H1 (cell line): Measurements from ENCODE around the gene DVL1. TPM values are rescaled to one million over a fixed set of nuclear protein-coding genes. Genes with fewer than 3 reads are reported as not detected.

Source experiments
- CTCF ChIA-PET: fragments of 300-600 bp; sonication (Branson Sonifier 250); formaldehyde crosslinking; loops from one replicate; lab custom pipeline; 2021; ENCODE audit not compliant: partially characterized antibody; lab: Charles Lee
- POLR2A ChIA-PET: fragments of 300-600 bp; sonication (Branson Sonifier 250); formaldehyde crosslinking; loops from one replicate; lab custom pipeline; 2021; ENCODE audit warnings: inconsistent platforms; ENCODE audit not compliant: partially characterized antibody; lab: Charles Lee
- DNase-seq, 2 experiments: peaks; one replicate each; pipeline versions ENCODE4 v3.0.0 to v3.0.0-alpha.2; 2010 to 2022; ENCODE audit warnings: low spot score in 2 of 2, low read depth in 1 of 2, mixed read lengths in 1 of 2
- FAIRE-seq: peaks from 2 replicates; lab custom pipeline; 2011; peaks lifted over from hg19 to GRCh38; lab: Jason Lieb, UNC
- H2AFZ ChIP-seq: 2 replicates; pipeline ENCODE4 v1.8.1; 2012; ENCODE audit warnings: low read length, inconsistent platforms
- H2AK5ac ChIP-seq: 2 replicates; pipeline ENCODE4 v1.6.1; 2013; ENCODE audit warnings: low read depth, low read length
- H2BK120ac ChIP-seq: replicated peaks from 2 replicates; pipeline ENCODE3; 2013; ENCODE audit warnings: low read depth, low read length, inconsistent platforms
- H2BK12ac ChIP-seq: 2 replicates; pipeline ENCODE4 v1.6.1; 2013; ENCODE audit warnings: low read depth, low read length
- H2BK15ac ChIP-seq: 2 replicates; pipeline ENCODE4 v1.6.1; 2013; ENCODE audit warnings: low read length
- H2BK20ac ChIP-seq: 2 replicates; pipeline ENCODE4 v1.6.1; 2013; ENCODE audit warnings: low read length
- H2BK5ac ChIP-seq: 2 replicates; pipeline ENCODE4 v1.6.1; 2013; ENCODE audit warnings: low read depth, low read length
- H3K14ac ChIP-seq: 2 replicates; pipeline ENCODE4 v1.6.1; 2013; ENCODE audit warnings: inconsistent platforms; ENCODE audit not compliant: insufficient read length
- H3K18ac ChIP-seq: 2 replicates; pipeline ENCODE4 v1.6.1; 2013; ENCODE audit warnings: low read length; ENCODE audit errors: extremely low read depth
- H3K23ac ChIP-seq: 2 replicates; pipeline ENCODE4 v1.6.1; 2013; ENCODE audit warnings: inconsistent platforms; ENCODE audit not compliant: insufficient read length
- H3K23me2 ChIP-seq: 2 replicates; pipeline ENCODE4 v1.6.1; 2013; ENCODE audit warnings: low read depth, low read length
- H3K27ac ChIP-seq: 2 replicates; pipeline ENCODE4 v1.6.1; 2011; ENCODE audit warnings: low read depth, low read length, inconsistent platforms
- H3K27me3 ChIP-seq, 4 experiments: replicated peaks in 1 of 4; 1 replicate in 1 of 4; 2 replicates in 3 of 4; pipeline versions ENCODE4 v1.6.1 to v1.8.1; 2011 to 2013; ENCODE audit warnings: low read length in 3 of 4, mild to moderate bottlenecking in 3 of 4, inconsistent platforms in 2 of 4, mixed read lengths in 2 of 4, moderate library complexity in 1 of 4; ENCODE audit not compliant: control insufficient read depth in 3 of 4, insufficient read depth in 3 of 4; ENCODE audit errors: extremely low read depth in 1 of 4
- H3K36me3 ChIP-seq, 4 experiments: 2 replicates each; pipeline versions ENCODE4 v1.6.1 to v1.8.1; 2011 to 2013; ENCODE audit warnings: mild to moderate bottlenecking in 4 of 4, low read length in 3 of 4, moderate library complexity in 2 of 4, control low read depth in 1 of 4, inconsistent platforms in 1 of 4; ENCODE audit not compliant: insufficient read depth in 4 of 4, control insufficient read depth in 2 of 4
- H3K4ac ChIP-seq: replicated peaks from 2 replicates; pipeline ENCODE3; 2013; ENCODE audit warnings: low read length, low read depth, mixed read lengths, inconsistent platforms; ENCODE audit not compliant: insufficient read length
- H3K4me1 ChIP-seq, 4 experiments: replicated peaks in 1 of 4; 1 replicate in 1 of 4; 2 replicates in 3 of 4; pipeline versions ENCODE4 v1.6.1 to v1.8.1; 2011 to 2013; ENCODE audit warnings: low read length in 3 of 4, inconsistent platforms in 2 of 4, mixed read lengths in 1 of 4; ENCODE audit not compliant: insufficient read depth in 4 of 4, control insufficient read depth in 3 of 4
- H3K4me2 ChIP-seq, 2 experiments: 2 replicates each; pipeline versions ENCODE4 v1.6.1 to v1.8.1; 2011 to 2013; ENCODE audit warnings: low read depth in 2 of 2, low read length in 2 of 2, control low read depth in 1 of 2, inconsistent platforms in 1 of 2, mild to moderate bottlenecking in 1 of 2; ENCODE audit not compliant: insufficient read depth in 1 of 2
- H3K4me3 ChIP-seq, 4 experiments: fragments of 200-600, 300-600 bp in 1 of 4; sonication (generic), shearing (Covaris generic), sonication (Bioruptor Twin) in 1 of 4; 2 replicates each; pipeline versions ENCODE4 v1.5.1 to v1.8.1; 2011 to 2016; ENCODE audit warnings: low read length in 4 of 4, low read depth in 3 of 4, control low read depth in 2 of 4, inconsistent platforms in 2 of 4, mild to moderate bottlenecking in 2 of 4, mixed read lengths in 1 of 4, moderate library complexity in 1 of 4; ENCODE audit not compliant: insufficient read depth in 2 of 4; ENCODE audit errors: extremely low read depth in 1 of 4
- H3K56ac ChIP-seq: replicated peaks from 2 replicates; pipeline ENCODE3; 2013; ENCODE audit warnings: low read depth, mild to moderate bottlenecking, mixed read lengths, low read length, inconsistent platforms; ENCODE audit not compliant: insufficient read length
- H3K79me1 ChIP-seq: 2 replicates; pipeline ENCODE4 v1.6.1; 2013; ENCODE audit warnings: low read depth, low read length, control low read depth
- H3K79me2 ChIP-seq, 2 experiments: 2 replicates each; pipeline versions ENCODE4 v1.6.1 to v1.8.1; 2012 to 2013; ENCODE audit warnings: low read length in 2 of 2, mild to moderate bottlenecking in 2 of 2, inconsistent platforms in 1 of 2; ENCODE audit not compliant: insufficient read depth in 2 of 2, control insufficient read depth in 1 of 2
- H3K9ac ChIP-seq, 4 experiments: replicated peaks in 1 of 4; 1 replicate in 1 of 4; 2 replicates in 3 of 4; pipeline versions ENCODE4 v1.6.1 to v1.8.1; 2011 to 2013; ENCODE audit warnings: low read depth in 3 of 4, low read length in 3 of 4, control low read depth in 2 of 4, mild to moderate bottlenecking in 2 of 4, moderate library complexity in 2 of 4, inconsistent platforms in 1 of 4; ENCODE audit errors: extremely low read depth in 1 of 4
- H3K9me3 ChIP-seq, 2 experiments: 2 replicates each; pipeline versions ENCODE4 v1.6.1 to v1.8.1; 2012 to 2013; ENCODE audit warnings: mild to moderate bottlenecking in 2 of 2, moderate library complexity in 2 of 2, control low read depth in 1 of 2, inconsistent platforms in 1 of 2, low read depth in 1 of 2, low read length in 1 of 2, mixed read lengths in 1 of 2; ENCODE audit not compliant: insufficient read depth in 2 of 2
- H4K20me1 ChIP-seq, 2 experiments: replicated peaks in 1 of 2; 2 replicates each; pipeline versions ENCODE3 to v1.8.1; 2011 to 2013; ENCODE audit warnings: inconsistent platforms in 2 of 2, low read length in 2 of 2, mild to moderate bottlenecking in 1 of 2; ENCODE audit not compliant: insufficient read depth in 2 of 2, control insufficient read depth in 1 of 2
- H4K5ac ChIP-seq: 2 replicates; pipeline ENCODE4 v1.6.1; 2013; ENCODE audit warnings: low read length, low read depth, mixed read lengths, inconsistent platforms; ENCODE audit not compliant: insufficient read length
- H4K8ac ChIP-seq: 2 replicates; pipeline ENCODE4 v1.8.0; 2013; ENCODE audit warnings: mild to moderate bottlenecking, moderate library complexity, low read length, inconsistent platforms; ENCODE audit not compliant: insufficient read depth; ENCODE audit errors: extremely low read depth
- H4K91ac ChIP-seq: replicated peaks from 2 replicates; pipeline ENCODE3; 2013; ENCODE audit warnings: low read length, mixed read lengths, inconsistent platforms; ENCODE audit not compliant: insufficient read length
- KDM1A ChIP-seq: fragments of 200-600, 300-600 bp; sonication (generic); IDR thresholded peaks from 2 replicates; pipeline ENCODE4 v1.7.1; 2016; ENCODE audit warnings: mild to moderate bottlenecking, low read length, borderline replicate concordance
- POLR2A ChIP-seq, 2 experiments: IDR thresholded peaks; 1 replicate in 1 of 2; 2 replicates in 1 of 2; pipeline ENCODE4 v1.6.1; 2011; ENCODE audit warnings: low read depth in 2 of 2, low read length in 2 of 2, mild to moderate bottlenecking in 2 of 2; ENCODE audit errors: control extremely low read depth in 1 of 2
- TBP ChIP-seq: IDR thresholded peaks from 2 replicates; pipeline ENCODE4 v1.6.1; 2011; ENCODE audit warnings: low read depth, low read length, improper control_type of control experiment
- WGBS, 2 experiments: shearing (Covaris generic) in 1 of 2; methylation state at CpG; one replicate each; pipeline versions ENCODE4 v1.1.6 to v1.1.7; 2013 to 2015; ENCODE audit warnings: low lambda C conversion rate in 2 of 2, mixed read lengths in 2 of 2, inconsistent platforms in 1 of 2, low coverage in 1 of 2, missing lambda C conversion rate in 1 of 2; ENCODE audit not compliant: insufficient replicate concordance in 2 of 2, insufficient coverage in 1 of 2, insufficient read length in 1 of 2; ENCODE audit errors: extremely low coverage in 1 of 2, missing lambda C conversion rate in 1 of 2; 5-methylcytosine and 5-hydroxymethylcytosine counted together
- polyA plus RNA-seq, 7 experiments: library from polyadenylated mRNA; depleted of rRNA in 3 of 7; stranded (reverse) in 5 of 7; unstranded in 2 of 7; fragments of >200 nt in 5 of 7; fragments of 200-250 nt in 2 of 7; gene quantifications; 1 replicate in 5 of 7; 2 replicates in 1 of 7; 4 replicates in 1 of 7; pipeline versions ENCODE4 v1.2.1 to v1.2.3, GENCODE V29; 2011 to 2013; ENCODE audit warnings: missing spikeins in 2 of 7, mixed read lengths in 2 of 7
- total RNA-seq: library from RNA; stranded (reverse); fragmentation: NEBNext Ultra II Directional; extraction: Animal tissue kit (Norgen Biotek cat#: 25700); gene quantifications from 2 replicates; pipeline ENCODE4 v1.2.1, GENCODE V29; 2021

Gene DVL1
- total and polyA plus RNA-seq, 2 of the 8 experiments (the other 6 are each of a cell fraction or from before 2014, with no cell fraction given), result 39.4 to 58.9 TPM

DNA sequence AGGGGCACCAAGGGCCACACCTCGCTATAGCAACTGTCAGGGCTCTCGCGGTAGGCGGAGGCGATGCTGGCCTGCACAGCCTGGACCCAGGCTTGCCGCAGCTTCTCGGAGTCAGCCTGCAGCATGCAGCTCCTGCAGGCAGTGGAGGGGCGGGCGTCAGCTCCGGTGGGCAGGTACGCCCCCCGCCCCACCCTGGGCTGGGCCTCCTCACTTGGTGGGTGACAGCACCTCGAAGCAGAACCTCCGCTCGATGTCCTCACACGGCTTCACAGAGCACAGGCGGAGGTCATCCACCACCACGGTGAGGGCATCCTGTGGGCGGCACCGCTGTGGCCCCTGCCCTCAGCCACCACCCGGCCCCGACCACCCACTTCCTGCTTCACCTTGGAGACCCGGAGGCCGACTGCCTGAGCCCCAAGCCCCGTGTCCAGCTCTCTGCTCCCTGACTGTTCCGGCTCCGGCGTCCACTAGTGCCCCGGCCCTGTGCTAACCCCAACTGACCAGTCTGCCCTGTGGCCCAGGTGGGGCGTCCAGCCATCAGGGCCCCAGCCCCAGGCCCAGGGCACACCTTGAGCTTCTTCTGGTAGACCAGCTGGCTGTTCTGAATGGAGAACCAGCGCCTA, 51.3 kb downstream of the DVL1 start:
- no peak overlapping the region for H3K23ac ChIP-seq
- no peak overlapping the region for H4K91ac ChIP-seq
- H2BK15ac ChIP-seq, result no peak overlapping the region
- DNase-seq (no peak), FAIRE-seq (no peak)
- no peak overlapping the region for H3K27ac ChIP-seq
- H3K4ac ChIP-seq, result no peak overlapping the region
- H3K23me2 ChIP-seq, result no peaks in the 10 kb centered on the region
- H4K8ac ChIP-seq, result no peak overlapping the region
- no peaks in the 10 kb centered on the region for H3K79me2 ChIP-seq
- no peak for TF ChIP-seq TBP
- no peak for TF ChIP-seq KDM1A
- TF ChIP-seq POLR2A (IDR thresholded peaks at IDR 0.05; ENCODE audit: control extremely low read depth in 1 of 2, low read depth in 2 of 2, low read length in 2 of 2), result no peak
- CTCF ChIA-PET, result interaction anchor here (0.6 to 1.2 kb wide), 2 partner anchors 13 to 17 kb away, joined by 3 read pairs; no protein-coding TSS in a partner anchor
- no peak overlapping the region for H3K56ac ChIP-seq
- no peak overlapping the region for H2AFZ ChIP-seq
- no peak overlapping the region for H2BK5ac ChIP-seq
- no peaks in the 10 kb centered on the region for H3K9me3 ChIP-seq
- peaks cover 0 to 4% (median 0%) of the 10 kb centered on the region in 4 experiments; a peak in 1 of 7 replicates for H3K4me1 ChIP-seq
- H3K4me3 ChIP-seq, result no peak overlapping the region
- POLR2A ChIA-PET, result interaction anchor here (1.0 to 1.2 kb wide), 2 partner anchors 12 to 18 kb away, joined by 3 read pairs; no protein-coding TSS in a partner anchor
- no peak overlapping the region for H2BK120ac ChIP-seq
- H3K36me3 ChIP-seq, result peaks cover 0 to 7% (median 0%) of the 10 kb centered on the region in 4 experiments; a peak in 1 of 8 replicates
- H3K79me1 ChIP-seq, result no peaks in the 10 kb centered on the region
- no peak overlapping the region for H3K18ac ChIP-seq
- no peak overlapping the region for H3K14ac ChIP-seq
- 97% methylated on average over 16 of the region's 31 CpGs; no CpG with 5 or more reads in 1 of the 2 experiments for WGBS, 2 experiments
- no peak overlapping the region for H2BK20ac ChIP-seq
- H4K20me1 ChIP-seq, result peaks cover 6 to 18% of the 10 kb centered on the region in 2 experiments
- H3K27me3 ChIP-seq, result no peaks in the 10 kb centered on the region; a peak in 1 of 7 replicates
- H3K9ac ChIP-seq, result no peak overlapping the region
- H2AK5ac ChIP-seq, result no peak overlapping the region
- no peak overlapping the region for H2BK12ac ChIP-seq
- no peak overlapping the region for H3K4me2 ChIP-seq
- H4K5ac ChIP-seq, result no peak overlapping the region
